Neutrophil (primary cell): Measurements from ENCODE around the gene DIP2C.

Source experiments
- H3K27ac ChIP-seq: fragments of 200-600 bp; sonication (generic); 2 replicates; pipeline ENCODE4 v1.5.1; 2016; ENCODE audit warnings: mild to moderate bottlenecking, moderate library complexity
- H3K27me3 ChIP-seq: fragments of 200-600 bp; sonication (generic); 2 replicates; pipeline ENCODE4 v1.6.0; 2016; ENCODE audit warnings: mild to moderate bottlenecking
- H3K36me3 ChIP-seq: fragments of 200-600 bp; sonication (generic); 2 replicates; pipeline ENCODE4 v1.5.1; 2017
- H3K4me1 ChIP-seq, 2 experiments: fragments of 200-600 bp in 1 of 2; sonication (generic) in 1 of 2; 1 replicate in 1 of 2; 2 replicates in 1 of 2; pipeline versions ENCODE4 v1.5.1 to v1.6.1; 2013 to 2016; ENCODE audit warnings: low read depth in 1 of 2, low read length in 1 of 2, mild to moderate bottlenecking in 1 of 2, moderate library complexity in 1 of 2; ENCODE audit not compliant: control insufficient read depth in 1 of 2, insufficient read depth in 1 of 2
- H3K4me3 ChIP-seq, 2 experiments: fragments of 200-600 bp in 1 of 2; sonication (generic) in 1 of 2; 1 replicate in 1 of 2; 2 replicates in 1 of 2; pipeline ENCODE4 v1.5.1; 2013 to 2016; ENCODE audit warnings: low read depth in 1 of 2, low read length in 1 of 2, mild to moderate bottlenecking in 1 of 2, moderate library complexity in 1 of 2
- H3K9me3 ChIP-seq: fragments of 200-600 bp; sonication (generic); 2 replicates; pipeline ENCODE4 v1.5.1; 2016
- TF ChIP-seq, protein P1 (sequence below): fragments of 200-600 bp; sonication (generic); IDR thresholded peaks from 2 replicates; pipeline ENCODE4 v1.5.1; 2016; ENCODE audit warnings: antibody characterized with exemption

DIP2C gene

DNA sequence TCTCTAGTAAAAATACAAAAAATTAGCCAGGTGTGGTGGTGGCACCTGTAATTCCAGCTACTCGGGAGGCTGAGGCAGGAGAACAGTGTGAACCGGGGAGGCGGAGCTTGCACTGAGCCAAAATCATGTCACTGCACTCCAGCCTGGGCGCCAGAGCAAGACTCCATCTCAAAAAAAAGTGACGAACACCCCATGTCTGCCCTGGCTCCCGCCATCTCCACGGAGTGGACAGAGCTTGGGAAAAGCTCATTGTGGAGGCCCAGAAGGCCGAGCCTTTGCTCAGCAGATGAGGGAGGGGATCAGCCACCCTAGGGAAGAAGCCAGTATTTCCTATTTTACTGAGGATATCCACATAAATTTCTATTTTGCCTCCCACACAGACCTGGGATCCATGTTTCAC, 136.8 kb downstream of the DIP2C start:
- Histone ChIP-seq H3K27me3 (peaks cover 18% of the 10 kb centered on the region), H3K9me3 (no peaks in the 10 kb centered on the region), H3K27ac (no peak overlapping the region), H3K4me3 (no peak overlapping the region), H3K4me1 (no peaks in the 10 kb centered on the region), H3K36me3 (no peaks in the 10 kb centered on the region)
- TF ChIP-seq, protein P1, sequence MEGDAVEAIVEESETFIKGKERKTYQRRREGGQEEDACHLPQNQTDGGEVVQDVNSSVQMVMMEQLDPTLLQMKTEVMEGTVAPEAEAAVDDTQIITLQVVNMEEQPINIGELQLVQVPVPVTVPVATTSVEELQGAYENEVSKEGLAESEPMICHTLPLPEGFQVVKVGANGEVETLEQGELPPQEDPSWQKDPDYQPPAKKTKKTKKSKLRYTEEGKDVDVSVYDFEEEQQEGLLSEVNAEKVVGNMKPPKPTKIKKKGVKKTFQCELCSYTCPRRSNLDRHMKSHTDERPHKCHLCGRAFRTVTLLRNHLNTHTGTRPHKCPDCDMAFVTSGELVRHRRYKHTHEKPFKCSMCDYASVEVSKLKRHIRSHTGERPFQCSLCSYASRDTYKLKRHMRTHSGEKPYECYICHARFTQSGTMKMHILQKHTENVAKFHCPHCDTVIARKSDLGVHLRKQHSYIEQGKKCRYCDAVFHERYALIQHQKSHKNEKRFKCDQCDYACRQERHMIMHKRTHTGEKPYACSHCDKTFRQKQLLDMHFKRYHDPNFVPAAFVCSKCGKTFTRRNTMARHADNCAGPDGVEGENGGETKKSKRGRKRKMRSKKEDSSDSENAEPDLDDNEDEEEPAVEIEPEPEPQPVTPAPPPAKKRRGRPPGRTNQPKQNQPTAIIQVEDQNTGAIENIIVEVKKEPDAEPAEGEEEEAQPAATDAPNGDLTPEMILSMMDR: no peak

DNA sequence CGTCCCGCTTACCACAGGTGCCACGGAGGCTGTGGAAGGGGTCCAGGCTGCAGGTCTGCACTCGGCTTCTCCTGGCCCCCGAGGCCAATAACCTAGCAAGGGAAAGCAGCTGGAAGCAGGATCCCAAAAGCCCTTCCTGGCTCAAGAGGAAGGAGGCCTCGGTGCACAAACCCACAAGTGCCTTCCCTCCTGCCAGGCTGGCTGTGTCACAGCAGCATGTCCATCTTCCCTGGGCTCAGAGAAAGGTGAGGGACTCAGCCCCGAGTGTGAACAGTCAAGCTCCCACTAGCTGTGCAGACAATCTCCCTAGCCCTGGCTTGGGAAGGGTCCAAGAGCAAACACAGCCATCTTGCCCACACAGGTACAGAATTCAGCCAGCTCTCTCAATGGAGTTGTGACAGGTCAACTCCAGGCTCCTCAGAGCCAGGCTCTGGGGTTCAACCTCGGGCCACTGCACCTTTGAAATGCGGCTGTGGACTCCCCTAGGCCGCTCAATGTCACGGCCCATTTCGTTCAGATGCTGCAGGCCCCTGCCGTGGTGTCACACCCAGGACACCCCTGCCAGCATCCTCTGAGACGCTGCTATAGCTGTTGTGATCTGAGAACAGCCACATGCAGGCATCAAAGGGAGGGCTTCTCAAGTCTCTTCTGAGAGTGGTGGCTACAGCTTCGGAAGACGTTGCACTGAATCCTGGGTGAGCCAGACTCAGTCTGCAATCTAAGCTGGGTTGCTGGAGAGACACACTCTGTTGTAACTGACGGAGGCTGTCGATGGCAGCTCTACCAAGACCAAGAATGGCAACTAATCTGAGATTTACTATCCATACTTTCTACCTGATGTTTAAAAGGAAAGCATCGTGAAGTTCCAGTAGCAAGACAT, 137.9 kb downstream of the DIP2C start:
- Histone ChIP-seq H3K4me3 (no peak overlapping the region), H3K27ac (no peak overlapping the region), H3K9me3 (no peaks in the 10 kb centered on the region), H3K27me3 (peaks cover 29% of the 10 kb centered on the region), H3K4me1 (no peaks in the 10 kb centered on the region), H3K36me3 (no peaks in the 10 kb centered on the region)
- TF ChIP-seq, protein P1: no peak

DNA sequence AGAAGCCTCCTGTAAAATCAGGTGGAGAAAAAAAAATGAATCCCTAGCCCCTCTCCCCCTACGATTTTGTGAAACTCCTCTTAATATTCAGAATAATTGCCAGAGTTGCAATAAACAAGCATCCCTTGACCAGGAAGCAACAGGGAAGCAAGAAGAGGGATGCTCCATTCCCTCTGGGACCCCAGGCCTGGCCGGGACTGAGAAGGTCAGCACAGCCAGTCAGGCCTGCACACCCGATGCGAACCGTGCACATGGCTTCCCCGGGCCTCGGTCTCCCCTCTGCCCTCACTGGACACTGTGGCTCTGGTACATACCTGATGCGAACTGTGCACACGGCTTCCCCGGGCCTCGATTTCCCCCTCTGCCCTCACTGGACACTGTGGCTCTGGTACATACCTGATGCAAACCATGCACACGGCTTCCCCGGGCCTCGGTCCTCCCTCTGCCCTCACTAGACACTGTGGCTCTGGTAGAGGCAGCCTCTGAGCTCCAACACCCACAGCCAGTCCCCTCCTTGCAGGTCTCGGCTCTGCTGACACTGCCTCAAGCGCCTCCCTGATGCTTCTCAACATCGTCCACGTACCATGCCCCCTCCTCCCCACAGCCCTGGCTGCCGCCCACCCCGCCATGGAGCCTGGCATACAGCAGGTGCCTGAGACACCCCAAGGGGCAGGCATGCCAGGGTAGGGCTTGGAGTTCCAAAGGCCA, 138.6 kb downstream of the DIP2C start:
- Histone ChIP-seq H3K27ac (no peak overlapping the region), H3K9me3 (no peaks in the 10 kb centered on the region), H3K27me3 (peaks cover 33% of the 10 kb centered on the region), H3K36me3 (no peaks in the 10 kb centered on the region), H3K4me1 (no peaks in the 10 kb centered on the region), H3K4me3 (no peak overlapping the region)
- TF ChIP-seq, protein P1: no peak

DNA sequence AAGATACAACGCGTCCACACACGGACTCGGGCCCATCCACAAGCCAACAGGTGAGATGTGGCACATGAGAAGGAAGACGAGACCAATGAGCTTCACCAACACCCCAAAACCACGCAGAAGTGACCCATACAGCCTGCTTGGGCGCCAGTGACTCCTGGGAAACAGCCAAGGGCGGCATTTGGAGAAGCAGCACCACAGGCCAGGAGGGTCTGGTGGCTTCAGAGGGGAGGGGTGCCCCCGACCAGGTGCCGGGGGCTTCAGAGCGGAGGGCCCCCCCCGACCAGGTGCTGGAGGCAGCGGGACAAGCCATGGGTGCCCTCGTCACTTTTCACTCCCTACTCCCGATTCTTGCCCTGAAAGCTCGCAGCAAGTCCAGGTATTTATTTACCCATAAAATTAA, 140.1 kb downstream of the DIP2C start:
- peaks cover 28% of the 10 kb centered on the region for H3K27me3 ChIP-seq
- no peak overlapping the region for H3K4me3 ChIP-seq
- TF ChIP-seq, protein P1: no peak
- no peaks in the 10 kb centered on the region for H3K36me3 ChIP-seq
- H3K4me1 ChIP-seq: no peaks in the 10 kb centered on the region
- H3K27ac ChIP-seq: no peak overlapping the region
- no peaks in the 10 kb centered on the region for H3K9me3 ChIP-seq

DNA sequence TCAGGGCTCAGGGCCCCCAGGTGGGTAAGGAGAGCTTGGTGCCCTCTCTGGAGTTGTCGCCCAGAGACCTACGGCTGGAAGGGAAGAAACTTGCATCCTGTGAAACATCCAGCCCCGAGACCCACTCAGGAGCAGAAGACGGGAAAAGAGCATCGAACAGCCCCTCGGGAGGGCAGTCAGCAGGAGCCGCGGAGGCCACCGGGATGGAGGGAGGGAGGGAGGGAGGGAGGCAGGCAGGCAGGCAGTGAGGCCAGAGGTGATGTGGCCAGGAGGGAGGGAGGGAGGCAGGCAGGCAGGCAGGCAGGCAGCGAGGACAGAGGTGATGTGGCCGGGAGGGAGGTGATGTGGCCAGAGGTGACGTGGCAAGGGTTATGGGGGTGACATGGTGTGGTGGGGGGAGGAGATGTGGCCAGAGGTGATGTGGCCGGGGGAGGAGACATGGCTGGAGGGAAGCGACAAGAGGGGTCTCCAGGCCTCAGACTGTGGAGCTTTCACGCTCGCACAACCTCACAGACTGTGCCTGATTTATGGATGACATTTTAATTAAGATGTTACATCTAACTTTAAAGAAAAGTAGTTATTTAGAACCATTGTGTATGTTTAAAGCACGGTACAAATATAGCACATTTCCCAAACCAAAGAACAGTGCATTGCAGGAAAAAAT, 141.1 kb downstream of the DIP2C start:
- Histone ChIP-seq H3K27ac (no peak overlapping the region), H3K9me3 (no peaks in the 10 kb centered on the region), H3K4me3 (no peak overlapping the region), H3K36me3 (no peaks in the 10 kb centered on the region), H3K4me1 (no peaks in the 10 kb centered on the region), H3K27me3 (peaks cover 26% of the 10 kb centered on the region)
- TF ChIP-seq, protein P1: no peak
